PFSK-1 (cell line): ENCODE measurements around the gene ATF5.

ENCODE experiments used
- FOXP2 ChIP-seq: optimal IDR thresholded peaks from 2 replicates; pipeline ENCODE3; 2011; ENCODE audit warnings: borderline replicate concordance, control low read depth, inconsistent platforms; ENCODE audit not compliant: insufficient read depth; ENCODE audit errors: extremely low read length, extremely low read depth
- POLR2AphosphoS5 ChIP-seq: IDR thresholded peaks from 2 replicates; pipeline ENCODE4 v1.6.1; 2012; ENCODE audit warnings: low read depth, mild to moderate bottlenecking, control low read depth, low read length, moderate library complexity
- SIN3A ChIP-seq: IDR thresholded peaks from 2 replicates; pipeline ENCODE4 v1.6.1; 2012; ENCODE audit warnings: mild to moderate bottlenecking, low read length, moderate library complexity, borderline replicate concordance; ENCODE audit not compliant: insufficient read depth
- TAF1 ChIP-seq: IDR thresholded peaks from 2 replicates; pipeline ENCODE4 v1.6.1; 2012; ENCODE audit warnings: low read length, control low read depth, borderline replicate concordance; ENCODE audit not compliant: insufficient read depth
- TF ChIP-seq, protein P1 (sequence below), 2 experiments: IDR thresholded peaks; 2 replicates each; pipeline versions ENCODE4 v1.6.1 to v1.8.0; 2011 to 2012; ENCODE audit warnings: low read depth in 2 of 2, low read length in 2 of 2, control low read depth in 1 of 2, inconsistent platforms in 1 of 2, mild to moderate bottlenecking in 1 of 2, moderate library complexity in 1 of 2; ENCODE audit not compliant: insufficient read depth in 1 of 2

ATF5 gene

DNA sequence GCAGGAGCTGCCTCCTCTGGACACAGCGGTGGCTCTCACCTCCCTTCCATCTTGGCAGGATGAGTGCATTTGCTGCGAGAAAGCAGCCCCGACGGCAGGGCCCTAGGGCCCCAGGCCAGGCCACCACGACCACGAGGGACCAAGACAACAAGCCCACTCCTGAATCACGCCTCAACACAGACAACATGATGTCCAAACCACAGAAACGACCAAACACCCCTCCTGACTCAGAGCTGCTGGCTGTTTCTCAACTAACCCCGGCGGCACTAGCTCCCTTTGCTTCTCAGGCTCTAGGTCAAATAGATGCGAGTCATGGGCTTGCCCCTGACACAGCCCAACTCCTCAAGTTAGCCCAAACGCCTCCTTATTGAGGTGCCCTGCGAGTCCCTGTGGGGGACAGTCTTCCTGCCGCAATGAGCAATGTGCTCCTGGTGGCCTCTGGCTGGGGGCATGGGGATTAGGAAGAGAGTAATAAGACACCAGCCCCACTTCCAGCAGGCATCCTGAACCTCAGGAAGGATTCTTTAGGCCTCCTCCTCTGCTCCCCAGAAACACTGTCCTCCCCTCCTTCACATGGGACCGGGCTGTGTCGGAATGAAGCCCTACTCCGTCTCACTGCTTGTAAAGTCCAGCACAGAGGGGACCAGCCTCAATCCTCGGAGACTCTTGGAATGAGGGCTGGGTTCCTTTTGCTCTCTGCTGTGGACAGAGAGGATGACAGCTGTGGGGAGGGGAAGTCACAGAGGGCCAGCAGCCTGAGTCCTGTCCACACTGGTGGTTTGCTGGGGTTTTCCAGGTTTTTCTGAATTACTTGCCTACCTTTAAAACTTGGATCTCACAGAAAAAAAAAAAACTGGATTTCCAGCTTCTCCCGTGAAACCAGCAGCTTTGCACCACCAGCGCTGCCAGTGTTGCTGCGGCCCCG lies 6.9 kb upstream of the ATF5 start:
- TF ChIP-seq SIN3A: no peak
- TF ChIP-seq, protein P1, sequence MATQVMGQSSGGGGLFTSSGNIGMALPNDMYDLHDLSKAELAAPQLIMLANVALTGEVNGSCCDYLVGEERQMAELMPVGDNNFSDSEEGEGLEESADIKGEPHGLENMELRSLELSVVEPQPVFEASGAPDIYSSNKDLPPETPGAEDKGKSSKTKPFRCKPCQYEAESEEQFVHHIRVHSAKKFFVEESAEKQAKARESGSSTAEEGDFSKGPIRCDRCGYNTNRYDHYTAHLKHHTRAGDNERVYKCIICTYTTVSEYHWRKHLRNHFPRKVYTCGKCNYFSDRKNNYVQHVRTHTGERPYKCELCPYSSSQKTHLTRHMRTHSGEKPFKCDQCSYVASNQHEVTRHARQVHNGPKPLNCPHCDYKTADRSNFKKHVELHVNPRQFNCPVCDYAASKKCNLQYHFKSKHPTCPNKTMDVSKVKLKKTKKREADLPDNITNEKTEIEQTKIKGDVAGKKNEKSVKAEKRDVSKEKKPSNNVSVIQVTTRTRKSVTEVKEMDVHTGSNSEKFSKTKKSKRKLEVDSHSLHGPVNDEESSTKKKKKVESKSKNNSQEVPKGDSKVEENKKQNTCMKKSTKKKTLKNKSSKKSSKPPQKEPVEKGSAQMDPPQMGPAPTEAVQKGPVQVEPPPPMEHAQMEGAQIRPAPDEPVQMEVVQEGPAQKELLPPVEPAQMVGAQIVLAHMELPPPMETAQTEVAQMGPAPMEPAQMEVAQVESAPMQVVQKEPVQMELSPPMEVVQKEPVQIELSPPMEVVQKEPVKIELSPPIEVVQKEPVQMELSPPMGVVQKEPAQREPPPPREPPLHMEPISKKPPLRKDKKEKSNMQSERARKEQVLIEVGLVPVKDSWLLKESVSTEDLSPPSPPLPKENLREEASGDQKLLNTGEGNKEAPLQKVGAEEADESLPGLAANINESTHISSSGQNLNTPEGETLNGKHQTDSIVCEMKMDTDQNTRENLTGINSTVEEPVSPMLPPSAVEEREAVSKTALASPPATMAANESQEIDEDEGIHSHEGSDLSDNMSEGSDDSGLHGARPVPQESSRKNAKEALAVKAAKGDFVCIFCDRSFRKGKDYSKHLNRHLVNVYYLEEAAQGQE (IDR thresholded peaks at IDR 0.05; ENCODE audit: insufficient read depth in 1 of 2, low read depth in 2 of 2, low read length in 2 of 2): no peak
- TF ChIP-seq FOXP2: no peak
- TF ChIP-seq POLR2AphosphoS5: no peak; the same call in 1 of the 2 replicates
- no peak for TF ChIP-seq TAF1

DNA sequence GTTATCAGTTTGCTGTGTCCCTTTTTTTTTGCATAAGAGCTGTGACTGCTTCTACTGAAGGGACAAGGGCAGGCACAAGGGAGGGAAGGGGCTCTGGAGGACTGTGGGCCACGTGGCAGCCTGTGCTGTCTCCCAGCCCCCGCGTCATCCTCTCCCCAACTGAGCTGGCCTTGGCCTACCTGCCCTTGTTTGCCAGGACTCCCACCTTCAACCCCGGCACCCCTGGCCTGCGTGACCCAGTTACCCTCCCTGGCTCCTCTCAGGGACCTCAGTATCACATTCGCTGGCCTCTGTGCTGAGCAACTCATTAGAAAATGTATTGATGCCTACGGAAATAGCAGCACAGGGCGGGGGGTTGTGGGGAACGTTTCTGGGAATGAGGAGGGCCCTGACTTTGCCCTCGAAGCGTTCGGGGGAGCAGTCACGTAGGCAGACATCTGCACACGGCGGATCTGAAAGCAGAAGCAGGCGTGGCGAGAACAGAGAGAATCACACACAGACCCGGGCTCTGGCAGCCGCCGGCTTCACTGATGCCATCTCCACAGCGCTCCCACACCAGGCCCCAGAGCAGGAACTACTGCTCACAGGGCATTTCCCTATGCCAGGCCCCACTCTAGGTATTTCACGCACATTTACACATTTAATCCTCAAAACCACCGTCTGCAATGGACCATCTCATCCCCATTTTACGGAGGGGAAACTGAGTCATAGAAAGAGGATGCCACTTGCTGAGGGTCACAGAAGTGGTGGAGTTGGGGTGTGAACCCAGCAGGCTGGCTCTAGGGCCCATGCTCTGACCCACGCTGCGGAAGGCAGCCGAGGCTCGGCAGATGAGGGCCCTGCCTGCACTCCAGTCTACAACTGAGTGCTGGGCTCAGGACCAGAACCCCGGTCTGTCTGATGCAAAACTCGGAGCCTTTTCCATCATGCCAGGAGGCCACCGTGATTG lies 5.7 kb upstream of the ATF5 start:
- TF ChIP-seq FOXP2 (no peak), TAF1 (no peak)
- TF ChIP-seq, protein P1 (IDR thresholded peaks at IDR 0.05; ENCODE audit: insufficient read depth in 1 of 2, low read depth in 2 of 2, low read length in 2 of 2): no peak

DNA sequence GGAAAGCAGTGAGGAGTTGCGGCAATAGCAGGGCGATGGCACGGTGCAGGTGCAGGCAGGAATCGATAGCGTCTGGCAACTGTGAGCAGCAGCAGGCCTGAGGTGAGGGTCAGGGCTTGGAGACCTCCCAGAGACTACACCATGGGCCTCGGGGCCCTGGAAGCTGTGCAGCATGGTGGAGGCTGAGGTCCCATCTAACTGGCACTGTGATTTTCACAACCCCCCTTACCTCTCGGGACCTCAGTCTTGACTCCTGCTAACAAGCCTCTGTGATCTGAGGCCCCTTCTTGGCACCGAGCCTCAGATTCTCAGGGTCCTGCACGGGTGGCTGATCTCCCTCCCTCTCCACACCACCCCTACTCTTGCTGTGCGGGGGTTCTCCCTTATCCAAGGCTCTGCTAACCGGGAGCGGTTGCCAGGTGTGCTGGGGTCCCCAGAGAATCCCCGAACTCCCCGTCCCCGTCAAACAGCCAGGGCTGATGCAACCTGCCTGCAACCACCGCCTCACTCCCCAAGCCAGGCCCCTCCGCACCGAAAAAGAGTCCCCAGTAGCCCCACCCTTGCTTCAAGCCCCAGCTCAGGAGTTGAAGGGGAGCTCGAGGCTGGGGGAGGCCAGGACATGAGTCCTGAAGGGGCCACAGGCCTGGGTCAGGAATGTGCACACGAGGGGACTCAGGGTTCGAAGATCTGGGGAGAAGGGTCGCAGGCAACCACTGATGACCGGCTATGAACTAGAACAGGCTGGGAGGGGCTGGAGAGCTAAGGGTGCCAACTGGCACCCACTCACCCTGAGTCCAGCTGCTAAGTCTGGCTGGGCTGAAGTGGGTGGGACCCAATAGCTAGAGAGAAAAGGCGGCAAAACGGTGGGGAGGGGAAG lies 4.8 kb upstream of the ATF5 start:
- no peak for TF ChIP-seq TAF1
- TF ChIP-seq, protein P1 (IDR thresholded peaks at IDR 0.05; ENCODE audit: insufficient read depth in 1 of 2, low read depth in 2 of 2, low read length in 2 of 2): no peak
- no peak for TF ChIP-seq SIN3A
- TF ChIP-seq FOXP2: no peak
- no peak for TF ChIP-seq POLR2AphosphoS5

DNA sequence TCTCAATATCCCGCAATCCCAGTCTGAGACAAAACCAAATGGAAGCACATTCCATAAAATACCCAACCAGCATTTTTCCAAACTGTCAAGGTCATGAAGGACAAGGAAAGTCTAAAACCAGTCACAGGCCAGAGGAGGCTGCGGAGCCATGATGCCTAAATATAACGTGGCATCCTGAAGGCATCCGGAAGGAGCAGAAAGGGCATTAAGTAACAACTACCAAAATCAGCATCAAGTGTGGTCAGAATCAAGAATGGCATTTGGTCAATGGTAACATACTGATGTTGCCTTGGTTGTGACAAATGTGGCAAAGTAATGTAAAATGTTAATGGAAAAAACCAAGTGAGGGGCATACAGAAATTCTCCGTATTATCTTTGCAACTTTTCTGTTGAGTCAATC lies 3.5 kb upstream of the ATF5 start:
- no peak for TF ChIP-seq SIN3A
- no peak for TF ChIP-seq POLR2AphosphoS5
- no peak for TF ChIP-seq FOXP2
- TF ChIP-seq, protein P1 (IDR thresholded peaks at IDR 0.05; ENCODE audit: insufficient read depth in 1 of 2, low read depth in 2 of 2, low read length in 2 of 2): no peak
- TF ChIP-seq TAF1: no peak
